K562 (cell line): Measurements from ENCODE around the gene MYBPC3. TPM values are rescaled to one million over a fixed set of nuclear protein-coding genes. Genes with fewer than 3 reads are reported as not detected.

Experiments
- BHLHE40 ChIP-seq: IDR thresholded peaks from 2 replicates; pipeline ENCODE4 v1.6.1; 2011; ENCODE audit warnings: low read length, improper control_type of control experiment
- CEBPB ChIP-seq: fragments of 450-650 bp; IDR thresholded peaks from 2 replicates; pipeline ENCODE4 v1.6.1; 2016; ENCODE audit warnings: missing genetic modification characterization, missing compliant biosample characterization
- DACH1 ChIP-seq: fragments of 450-650 bp; IDR thresholded peaks from 2 replicates; pipeline ENCODE4 v1.6.1; 2018; ENCODE audit not compliant: partially characterized antibody
- DMBX1 ChIP-seq: fragments of 250-450 bp; sonication (Bioruptor Pico); IDR thresholded peaks from 2 replicates; pipeline ENCODE4 v1.8.0; 2022; ENCODE audit warnings: inconsistent platforms, mild to moderate bottlenecking, moderate library complexity, borderline replicate concordance
- EP400 ChIP-seq: fragments of 450-650 bp; IDR thresholded peaks from 2 replicates; pipeline ENCODE4 v1.6.1; 2017; ENCODE audit warnings: antibody characterized with exemption, mild to moderate bottlenecking, moderate library complexity
- ETS2 ChIP-seq: IDR thresholded peaks from 2 replicates; pipeline ENCODE4 v1.6.1; 2016; ENCODE audit warnings: borderline replicate concordance, missing genetic modification characterization, mild to moderate bottlenecking, moderate library complexity, missing compliant biosample characterization; ENCODE audit not compliant: poor library complexity, severe bottlenecking
- FIP1L1 ChIP-seq: fragments of 200-400 bp; formaldehyde crosslinking; IDR thresholded peaks from 2 replicates; pipeline ENCODE4 v1.6.1; 2018; ENCODE audit warnings: mild to moderate bottlenecking, low read depth, low read length; ENCODE audit not compliant: poor library complexity, severe bottlenecking
- ILF3 ChIP-seq: fragments of 450-650 bp; IDR thresholded peaks from 2 replicates; pipeline ENCODE4 v1.6.1; 2018; ENCODE audit warnings: antibody characterized with exemption, mild to moderate bottlenecking, moderate library complexity, borderline replicate concordance
- KDM5B ChIP-seq: fragments of 200-600 bp; sonication (generic); IDR thresholded peaks from 2 replicates; pipeline ENCODE4 v1.6.1; 2012; ENCODE audit warnings: low read depth, mild to moderate bottlenecking, moderate library complexity, low read length, control low read depth, inconsistent platforms; ENCODE audit not compliant: insufficient replicate concordance
- KLF1 ChIP-seq: fragments of 450-650 bp; IDR thresholded peaks from 2 replicates; pipeline ENCODE4 v1.6.1; 2016; ENCODE audit warnings: missing genetic modification characterization, missing compliant biosample characterization
- MTA2 ChIP-seq: fragments of 450-650 bp; IDR thresholded peaks from 2 replicates; pipeline ENCODE4 v1.6.1; 2016; ENCODE audit warnings: low read depth
- NBN ChIP-seq: fragments of 450-650 bp; IDR thresholded peaks from 2 replicates; pipeline ENCODE4 v1.6.1; 2016; ENCODE audit warnings: low read depth, mild to moderate bottlenecking
- POLR2B ChIP-seq: fragments of 450-650 bp; IDR thresholded peaks from 2 replicates; pipeline ENCODE4 v1.6.1; 2018; ENCODE audit warnings: low read depth; ENCODE audit not compliant: partially characterized antibody
- RBM14 ChIP-seq: fragments of 200-400 bp; formaldehyde crosslinking; IDR thresholded peaks from 2 replicates; pipeline ENCODE4 v1.6.1; 2018; ENCODE audit warnings: low read depth, mild to moderate bottlenecking, low read length, moderate library complexity, borderline replicate concordance; ENCODE audit not compliant: insufficient read depth
- SMAD1 ChIP-seq: fragments of 150-350 bp; IDR thresholded peaks from 2 replicates; pipeline ENCODE4 v1.6.1; 2014; ENCODE audit warnings: low read length, low read depth; ENCODE audit not compliant: partially characterized antibody
- ZBED1 ChIP-seq: IDR thresholded peaks from 2 replicates; pipeline ENCODE4 v1.6.1; 2014
- ZNF444 ChIP-seq: fragments of 250-450 bp; sonication (Bioruptor Pico); IDR thresholded peaks from 2 replicates; pipeline ENCODE4 v1.4.0; 2020; ENCODE audit warnings: mild to moderate bottlenecking, moderate library complexity
- polyA plus RNA-seq, 8 experiments: library from polyadenylated mRNA; depleted of rRNA in 4 of 8; stranded (reverse) in 5 of 8; unstranded in 3 of 8; fragments of >200 nt; fragmentation: Nextera tagmentation in 2 of 8; fragmentation: Illumina TruSeq in 1 of 8; extraction: Ambion mirVana in 2 of 8; extraction: Trizol in 1 of 8; gene quantifications; 2 replicates each; pipeline versions ENCODE4 v1.2.1 to v1.2.3, GENCODE V29; 2011 to 2014; ENCODE audit warnings: inconsistent platforms in 1 of 8, missing spikeins in 1 of 8
- total RNA-seq, 7 experiments: library from RNA; depleted of rRNA in 6 of 7; stranded (reverse); fragments of >200 nt in 6 of 7; fragmentation: Illumina TruSeq in 2 of 7; extraction: Trizol in 2 of 7; gene quantifications; 2 replicates each; pipeline versions ENCODE4 v1.2.1 to v1.2.3, GENCODE V29; 2011 to 2021; ENCODE audit warnings: low replicate concordance in 1 of 7
- TF ChIP-seq, protein P1 (sequence below): fragments of 450-650 bp; IDR thresholded peaks from 2 replicates; pipeline ENCODE4 v1.6.1; 2017; ENCODE audit warnings: mild to moderate bottlenecking, moderate library complexity
- TF ChIP-seq, protein P2 (sequence below): fragments of 200-800 bp; sonication (Bioruptor generic); IDR thresholded peaks from 2 replicates; pipeline ENCODE4 v1.6.1; 2016; ENCODE audit warnings: missing genetic modification characterization, missing compliant biosample characterization
- TF ChIP-seq, protein P3 (sequence below): sonication (generic); formaldehyde crosslinking; IDR thresholded peaks from 2 replicates; pipeline ENCODE4 v1.8.0; 2023; ENCODE audit warnings: mild to moderate bottlenecking, missing genetic modification reagents

Gene MYBPC3
- total and polyA plus RNA-seq, 9 of the 15 experiments (the other 6 are each of a cell fraction or from before 2014, with no cell fraction given): 0.01 TPM; not detected in 8

DNA sequence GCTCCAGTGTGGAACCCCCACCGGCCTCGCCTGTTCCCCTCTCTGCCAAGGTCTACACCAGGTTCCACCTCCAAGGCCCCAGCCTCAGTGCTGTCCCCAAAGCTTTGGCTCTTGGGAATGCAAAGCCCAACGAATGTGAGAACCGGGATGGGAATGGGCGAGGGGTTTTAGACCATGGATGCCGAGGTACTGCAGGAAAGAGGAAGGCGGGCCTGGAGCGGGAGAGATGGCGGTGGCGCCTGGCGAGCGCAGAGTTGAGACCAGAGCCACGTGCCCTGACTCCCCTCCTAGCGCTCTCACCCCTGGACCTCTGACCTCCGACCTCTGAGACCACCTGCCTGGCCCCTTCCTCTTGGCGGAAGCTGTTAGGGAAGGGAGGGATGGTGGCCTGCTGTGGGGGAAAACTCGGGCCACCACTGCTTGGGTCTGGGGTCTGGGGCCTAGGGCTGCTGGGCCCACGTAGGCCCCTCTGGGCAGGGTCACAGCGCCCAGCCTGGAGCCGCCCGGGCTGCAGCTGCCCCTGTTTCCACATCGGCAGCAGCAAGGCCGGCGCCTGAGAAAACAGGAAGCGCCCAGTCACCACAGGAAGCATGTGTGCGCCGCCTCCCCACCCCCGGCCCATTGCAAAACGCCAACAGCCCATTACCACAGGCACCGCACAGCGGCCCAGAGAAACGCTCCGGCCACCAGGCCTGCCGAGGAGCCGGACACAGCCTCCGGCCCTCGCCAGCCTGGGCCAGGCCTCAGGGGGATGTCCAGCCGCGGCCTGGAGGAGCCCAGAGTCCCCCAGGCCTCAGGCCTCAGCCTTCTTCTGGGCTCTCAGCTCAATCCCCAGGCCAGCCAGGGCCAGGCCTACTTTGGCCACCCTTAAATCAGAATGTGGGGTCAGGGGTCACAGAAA is 42.1 kb upstream of the MYBPC3 start (continued):
- peak; percentile 23 for TF ChIP-seq FIP1L1
- peak; percentile 78 for TF ChIP-seq DMBX1 (CRISPR knock-in tag)
- TF ChIP-seq MTA2: no peak
- TF ChIP-seq, protein P1, sequence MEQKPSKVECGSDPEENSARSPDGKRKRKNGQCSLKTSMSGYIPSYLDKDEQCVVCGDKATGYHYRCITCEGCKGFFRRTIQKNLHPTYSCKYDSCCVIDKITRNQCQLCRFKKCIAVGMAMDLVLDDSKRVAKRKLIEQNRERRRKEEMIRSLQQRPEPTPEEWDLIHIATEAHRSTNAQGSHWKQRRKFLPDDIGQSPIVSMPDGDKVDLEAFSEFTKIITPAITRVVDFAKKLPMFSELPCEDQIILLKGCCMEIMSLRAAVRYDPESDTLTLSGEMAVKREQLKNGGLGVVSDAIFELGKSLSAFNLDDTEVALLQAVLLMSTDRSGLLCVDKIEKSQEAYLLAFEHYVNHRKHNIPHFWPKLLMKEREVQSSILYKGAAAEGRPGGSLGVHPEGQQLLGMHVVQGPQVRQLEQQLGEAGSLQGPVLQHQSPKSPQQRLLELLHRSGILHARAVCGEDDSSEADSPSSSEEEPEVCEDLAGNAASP: no peak
- TF ChIP-seq RBM14: no peak
- peak; percentile 9; the same call in 1 of the 2 replicates for TF ChIP-seq ZNF444 (CRISPR knock-in tag)
- peak; percentile 29 for TF ChIP-seq POLR2B
- 0 out of 2 replicates have a peak, but pooled peaks have one; percentile 21 for TF ChIP-seq KLF1 (tag)
- TF ChIP-seq ILF3: no peak
- peak; percentile 71 for TF ChIP-seq EP400
- no peak for TF ChIP-seq SMAD1
- TF ChIP-seq, protein P2, sequence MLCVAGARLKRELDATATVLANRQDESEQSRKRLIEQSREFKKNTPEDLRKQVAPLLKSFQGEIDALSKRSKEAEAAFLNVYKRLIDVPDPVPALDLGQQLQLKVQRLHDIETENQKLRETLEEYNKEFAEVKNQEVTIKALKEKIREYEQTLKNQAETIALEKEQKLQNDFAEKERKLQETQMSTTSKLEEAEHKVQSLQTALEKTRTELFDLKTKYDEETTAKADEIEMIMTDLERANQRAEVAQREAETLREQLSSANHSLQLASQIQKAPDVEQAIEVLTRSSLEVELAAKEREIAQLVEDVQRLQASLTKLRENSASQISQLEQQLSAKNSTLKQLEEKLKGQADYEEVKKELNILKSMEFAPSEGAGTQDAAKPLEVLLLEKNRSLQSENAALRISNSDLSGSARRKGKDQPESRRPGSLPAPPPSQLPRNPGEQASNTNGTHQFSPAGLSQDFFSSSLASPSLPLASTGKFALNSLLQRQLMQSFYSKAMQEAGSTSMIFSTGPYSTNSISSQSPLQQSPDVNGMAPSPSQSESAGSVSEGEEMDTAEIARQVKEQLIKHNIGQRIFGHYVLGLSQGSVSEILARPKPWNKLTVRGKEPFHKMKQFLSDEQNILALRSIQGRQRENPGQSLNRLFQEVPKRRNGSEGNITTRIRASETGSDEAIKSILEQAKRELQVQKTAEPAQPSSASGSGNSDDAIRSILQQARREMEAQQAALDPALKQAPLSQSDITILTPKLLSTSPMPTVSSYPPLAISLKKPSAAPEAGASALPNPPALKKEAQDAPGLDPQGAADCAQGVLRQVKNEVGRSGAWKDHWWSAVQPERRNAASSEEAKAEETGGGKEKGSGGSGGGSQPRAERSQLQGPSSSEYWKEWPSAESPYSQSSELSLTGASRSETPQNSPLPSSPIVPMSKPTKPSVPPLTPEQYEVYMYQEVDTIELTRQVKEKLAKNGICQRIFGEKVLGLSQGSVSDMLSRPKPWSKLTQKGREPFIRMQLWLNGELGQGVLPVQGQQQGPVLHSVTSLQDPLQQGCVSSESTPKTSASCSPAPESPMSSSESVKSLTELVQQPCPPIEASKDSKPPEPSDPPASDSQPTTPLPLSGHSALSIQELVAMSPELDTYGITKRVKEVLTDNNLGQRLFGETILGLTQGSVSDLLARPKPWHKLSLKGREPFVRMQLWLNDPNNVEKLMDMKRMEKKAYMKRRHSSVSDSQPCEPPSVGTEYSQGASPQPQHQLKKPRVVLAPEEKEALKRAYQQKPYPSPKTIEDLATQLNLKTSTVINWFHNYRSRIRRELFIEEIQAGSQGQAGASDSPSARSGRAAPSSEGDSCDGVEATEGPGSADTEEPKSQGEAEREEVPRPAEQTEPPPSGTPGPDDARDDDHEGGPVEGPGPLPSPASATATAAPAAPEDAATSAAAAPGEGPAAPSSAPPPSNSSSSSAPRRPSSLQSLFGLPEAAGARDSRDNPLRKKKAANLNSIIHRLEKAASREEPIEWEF (CRISPR knock-in tag): peak; percentile 33; the same call in 1 of the 2 replicates
- TF ChIP-seq NBN: no peak
- no peak for TF ChIP-seq BHLHE40
- TF ChIP-seq KDM5B: no peak
- peak; percentile 94 for TF ChIP-seq CEBPB (tag)
- 0 out of 2 replicates have a peak, but pooled peaks have one; percentile 57 for TF ChIP-seq ZBED1
- TF ChIP-seq ETS2 (tag): no peak
- TF ChIP-seq DACH1: no peak
- TF ChIP-seq, protein P3, sequence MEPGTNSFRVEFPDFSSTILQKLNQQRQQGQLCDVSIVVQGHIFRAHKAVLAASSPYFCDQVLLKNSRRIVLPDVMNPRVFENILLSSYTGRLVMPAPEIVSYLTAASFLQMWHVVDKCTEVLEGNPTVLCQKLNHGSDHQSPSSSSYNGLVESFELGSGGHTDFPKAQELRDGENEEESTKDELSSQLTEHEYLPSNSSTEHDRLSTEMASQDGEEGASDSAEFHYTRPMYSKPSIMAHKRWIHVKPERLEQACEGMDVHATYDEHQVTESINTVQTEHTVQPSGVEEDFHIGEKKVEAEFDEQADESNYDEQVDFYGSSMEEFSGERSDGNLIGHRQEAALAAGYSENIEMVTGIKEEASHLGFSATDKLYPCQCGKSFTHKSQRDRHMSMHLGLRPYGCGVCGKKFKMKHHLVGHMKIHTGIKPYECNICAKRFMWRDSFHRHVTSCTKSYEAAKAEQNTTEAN: no peak
